ENCODE results near the gene ITCH.
"Not testable (repeated sequence)": the region's sequence is repeated elsewhere in the genome, so short reads cannot be mapped to it uniquely, and the experiment has no call there.

The ITCH gene

GRCh38 chr20:34507702-34508413, 144.8 kb downstream of the ITCH start:
- DNase-seq (ENCODE audit: low read depth): no peak
- no peak for TF ChIP-seq CTCF (IDR thresholded peaks at IDR 0.05; ENCODE audit: low read depth, low read length, missing control alignments)
- no peak overlapping the region for H3K4me3 ChIP-seq (ENCODE audit: low read depth, low read length)

GRCh38 chr20:34510575-34510974, 147.5 kb downstream of the ITCH start:
- no peak for TF ChIP-seq CTCF (IDR thresholded peaks at IDR 0.05; ENCODE audit: low read depth, low read length, missing control alignments)
- H3K4me3 ChIP-seq (ENCODE audit: low read depth, low read length): no peak overlapping the region
- no peak for DNase-seq (ENCODE audit: low read depth)

- TF ChIP-seq CTCF (IDR thresholded peaks at IDR 0.05; ENCODE audit: low read depth, low read length, missing control alignments): no peak
- no peak overlapping the region for H3K4me3 ChIP-seq (ENCODE audit: low read depth, low read length)
Observed at GRCh38 chr20:34511891-34512265, 148.8 kb downstream of the ITCH start.

GRCh38 chr20:34512266-34512954, 149.3 kb downstream of the ITCH start:
- TF ChIP-seq CTCF (IDR thresholded peaks at IDR 0.05; ENCODE audit: low read depth, low read length, missing control alignments): no peak
- DNase-seq (ENCODE audit: low read depth): no peak
- H3K4me3 ChIP-seq (ENCODE audit: low read depth, low read length): no peak overlapping the region

More at GRCh38 chr20:34511891-34512265, 148.8 kb downstream of the ITCH start:
- no peak for DNase-seq (ENCODE audit: low read depth)

GRCh38 chr20:34512955-34513419, 149.9 kb downstream of the ITCH start:
- no peak for TF ChIP-seq CTCF (IDR thresholded peaks at IDR 0.05; ENCODE audit: low read depth, low read length, missing control alignments)
- DNase-seq (ENCODE audit: low read depth): no peak

GRCh38 chr20:34514034-34514433, 151.0 kb downstream of the ITCH start:
- H3K4me3 ChIP-seq (ENCODE audit: low read depth, low read length); DNase-seq (ENCODE audit: low read depth): not testable (repeated sequence)

More at GRCh38 chr20:34512955-34513419, 149.9 kb downstream of the ITCH start:
- no peak overlapping the region for H3K4me3 ChIP-seq (ENCODE audit: low read depth, low read length)

GRCh38 chr20:34514897-34515483, 151.9 kb downstream of the ITCH start:
- TF ChIP-seq CTCF (IDR thresholded peaks at IDR 0.05; ENCODE audit: low read depth, low read length, missing control alignments): no peak
- peak overlapping the region; percentile 87 for H3K4me3 ChIP-seq (ENCODE audit: low read depth, low read length)
- DNase-seq (ENCODE audit: low read depth): no peak

Measured in GM12864 (cell line).